ENCODE results near the gene TAP1.
"Not testable (repeated sequence)": the region's sequence is repeated elsewhere in the genome, so short reads cannot be mapped to it uniquely, and the experiment has no call there.

The TAP1 gene

DNA sequence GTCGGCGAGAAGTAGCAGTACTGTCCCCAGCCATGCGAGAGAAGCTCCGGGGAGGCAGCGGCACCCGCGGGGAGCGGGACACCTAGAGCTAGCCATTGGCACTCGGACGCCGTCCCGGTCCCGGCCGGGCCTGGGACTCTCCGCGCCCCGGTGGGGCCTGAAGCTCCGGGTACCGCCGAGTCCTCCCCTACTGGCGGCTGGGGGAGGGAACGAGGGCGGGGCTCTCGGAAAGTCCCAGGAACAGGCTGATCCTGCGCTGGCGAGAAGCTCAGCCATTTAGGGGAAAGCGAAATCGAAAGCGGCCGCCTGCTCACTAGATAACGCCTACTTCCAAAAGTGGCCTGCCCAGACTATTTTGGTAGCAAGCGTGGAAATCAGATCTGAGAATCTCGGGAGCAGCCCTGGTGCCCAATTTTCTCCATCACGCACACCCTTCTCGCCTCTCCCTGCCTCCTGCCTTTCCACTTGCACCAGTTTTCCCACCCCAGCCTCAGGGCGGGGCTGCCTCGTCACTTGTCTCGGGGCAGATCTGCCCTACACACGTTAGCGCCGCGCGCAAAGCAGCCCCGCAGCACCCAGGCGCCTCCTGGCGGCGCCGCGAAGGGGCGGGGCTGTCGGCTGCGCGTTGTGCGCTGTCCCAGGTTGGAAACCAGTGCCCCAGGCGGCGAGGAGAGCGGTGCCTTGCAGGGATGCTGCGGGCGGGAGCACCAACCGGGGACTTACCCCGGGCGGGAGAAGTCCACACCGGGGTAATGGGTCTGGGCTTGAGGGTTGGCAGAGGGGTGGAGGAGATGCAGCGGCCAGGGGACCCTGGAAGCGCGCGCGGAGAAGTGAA is at the start of gene TAP1, which contains the start of gene PSMB9:
Gene TAP1 (minus strand): TSS at position 164 of the 835 bp plus-strand sequence. CDS start 68 bp downstream, at position 96.
Gene PSMB9 (plus strand): TSS at position 652 of the 835 bp plus-strand sequence. CDS start 38 bp downstream, at position 690.
- peak; percentile 85 to 92 for DNase-seq (ENCODE audit: low read depth in 1 of 2, low spot score in 1 of 2)

GRCh38 chr6:32895006-32895345 is 41.5 kb upstream of the TAP1 start:
- DNase-seq (ENCODE audit: low read depth in 1 of 2, low spot score in 1 of 2): no peak

DNA sequence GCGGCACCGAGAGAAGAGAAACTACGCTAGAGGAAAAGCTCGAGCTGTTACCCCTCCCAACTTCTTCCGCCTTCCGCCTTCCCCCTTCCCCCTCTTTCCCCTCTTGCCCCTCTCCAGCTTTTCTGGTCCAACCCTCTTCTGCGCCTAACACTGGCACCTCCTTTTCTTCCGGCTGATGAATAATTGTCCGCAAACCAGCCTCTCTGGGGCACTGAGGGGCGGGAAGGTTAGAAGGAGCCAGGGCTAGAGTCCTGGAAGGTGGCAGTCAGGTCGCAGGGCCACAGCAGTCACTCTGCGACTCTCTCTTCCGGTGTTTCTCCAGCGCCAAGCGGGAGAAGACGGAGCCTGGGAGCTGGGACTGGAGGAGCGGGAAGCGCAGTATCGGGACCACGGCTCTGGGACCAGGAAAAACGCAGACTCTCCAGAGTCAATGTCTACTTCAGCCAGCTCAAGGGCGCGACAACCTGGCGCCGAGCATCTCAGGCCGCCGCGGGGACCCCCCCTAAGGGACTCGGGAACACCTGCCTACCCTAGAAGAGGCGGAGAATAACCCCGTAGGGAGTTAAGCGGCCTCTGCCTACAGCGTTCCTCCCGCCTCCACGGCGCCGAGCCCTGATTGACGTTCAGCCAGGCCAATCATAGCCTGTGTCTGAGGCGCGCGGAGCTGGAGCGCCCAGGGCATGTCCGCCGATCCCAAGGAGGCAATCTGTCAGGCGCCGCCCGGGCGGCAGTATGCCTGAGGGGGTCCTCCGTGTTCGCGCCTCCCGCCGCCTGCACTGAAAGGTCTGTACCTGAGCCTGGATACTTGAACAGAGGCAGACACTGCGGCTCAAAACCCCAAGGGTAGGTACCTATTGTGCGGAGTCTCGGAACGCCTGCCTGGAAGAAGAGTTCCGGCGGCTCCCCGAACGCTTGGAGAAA is 40.8 kb upstream of the TAP1 start:
- peak; percentile 89 to 96 for DNase-seq (ENCODE audit: low read depth in 1 of 2, low spot score in 1 of 2)

DNA sequence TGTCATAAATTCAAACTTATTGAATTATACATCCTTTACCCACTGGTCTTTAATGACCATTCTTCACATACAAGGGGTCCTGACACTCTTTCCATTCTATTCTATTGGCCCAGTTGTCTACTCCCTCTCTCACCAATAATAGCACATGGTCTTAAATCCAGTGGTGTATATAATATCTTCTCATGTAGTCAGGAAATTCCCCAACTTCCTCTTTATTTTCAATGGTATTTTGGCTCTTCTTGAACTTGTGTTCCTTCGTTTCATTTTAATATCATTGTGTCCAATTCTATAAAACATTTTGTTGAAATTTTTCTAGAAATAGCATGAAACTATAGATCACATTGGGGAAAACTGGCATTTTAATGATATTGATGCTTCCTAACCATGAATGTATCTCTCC is 37.3 kb upstream of the TAP1 start:
- DNase-seq (ENCODE audit: low read depth in 1 of 2, low spot score in 1 of 2): no peak

DNA sequence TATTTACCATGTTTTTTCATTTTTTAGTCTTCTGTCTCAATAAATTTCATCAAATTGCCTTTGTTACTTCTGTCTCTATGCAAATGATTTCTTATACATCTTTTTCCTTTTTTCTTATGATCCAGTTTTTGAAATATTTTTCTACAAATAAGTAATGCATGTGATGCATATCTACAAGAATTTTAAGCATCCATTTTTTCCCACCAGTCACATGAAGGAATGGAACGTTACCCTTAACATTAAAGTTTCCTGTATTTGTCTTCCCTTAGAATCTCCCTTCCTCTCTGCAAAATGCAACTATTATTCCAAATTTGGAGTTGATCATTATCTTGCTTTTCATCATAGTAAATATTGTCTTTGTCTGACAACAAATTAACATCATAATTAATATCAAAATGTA is 36.0 kb upstream of the TAP1 start:
- DNase-seq (ENCODE audit: low read depth in 1 of 2, low spot score in 1 of 2): no peak

DNA sequence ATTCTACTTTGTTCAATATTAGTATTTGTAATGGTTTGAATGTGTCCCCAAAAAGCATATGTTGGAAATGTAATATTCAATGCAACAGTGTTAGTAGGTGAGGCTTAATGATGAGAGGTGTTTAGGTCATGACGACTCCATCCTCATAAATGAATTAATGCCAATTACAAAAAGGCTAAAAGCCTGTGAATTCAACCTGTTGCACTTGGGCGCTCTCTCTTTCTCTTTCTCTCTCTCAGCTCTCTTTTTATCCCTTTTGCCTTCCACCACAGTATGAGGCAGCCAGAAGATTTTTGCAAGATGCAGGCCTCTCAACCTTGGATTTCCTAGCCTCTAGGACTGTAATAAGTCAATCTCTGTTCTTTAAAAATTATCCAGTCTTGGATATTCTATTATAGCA is 35.1 kb upstream of the TAP1 start:
- DNase-seq (ENCODE audit: low read depth in 1 of 2, low spot score in 1 of 2): no peak

DNA sequence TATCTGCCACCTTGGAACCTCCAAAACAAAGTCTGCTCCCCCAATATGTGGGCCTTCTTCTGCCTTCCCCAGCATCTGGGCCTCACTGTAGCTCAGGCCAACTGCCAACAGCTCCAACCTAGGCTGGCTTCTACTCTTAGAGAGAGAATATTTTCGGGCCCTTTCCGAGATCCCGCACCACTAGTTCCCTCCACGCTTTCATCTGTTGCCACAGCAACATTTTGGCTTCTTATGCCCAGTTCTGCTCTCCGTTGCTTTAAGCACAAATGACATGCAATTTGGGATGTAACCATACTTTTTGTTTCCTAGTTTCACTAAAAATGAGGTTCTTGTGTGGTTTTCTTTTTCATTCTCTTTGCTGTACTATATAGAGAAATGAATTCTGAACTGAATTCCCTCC is 34.1 kb upstream of the TAP1 start:
- no peak for DNase-seq (ENCODE audit: low read depth in 1 of 2, low spot score in 1 of 2)

GRCh38 chr6:32886681-32887383 is 33.3 kb upstream of the TAP1 start:
- DNase-seq (ENCODE audit: low read depth in 1 of 2, low spot score in 1 of 2): no peak

- no peak for DNase-seq (ENCODE audit: low read depth in 1 of 2, low spot score in 1 of 2)
Observed at GRCh38 chr6:32885698-32886286, 32.3 kb upstream of the TAP1 start.

- DNase-seq (ENCODE audit: low read depth in 1 of 2, low spot score in 1 of 2): no peak
Observed at GRCh38 chr6:32883789-32884188, 30.3 kb upstream of the TAP1 start.

- no peak for DNase-seq (ENCODE audit: low read depth in 1 of 2, low spot score in 1 of 2)
Observed at GRCh38 chr6:32882879-32883250, 29.4 kb upstream of the TAP1 start.

GRCh38 chr6:32880962-32881361 is 27.5 kb upstream of the TAP1 start:
- not testable (repeated sequence) for DNase-seq (ENCODE audit: low read depth in 1 of 2, low spot score in 1 of 2)

DNA sequence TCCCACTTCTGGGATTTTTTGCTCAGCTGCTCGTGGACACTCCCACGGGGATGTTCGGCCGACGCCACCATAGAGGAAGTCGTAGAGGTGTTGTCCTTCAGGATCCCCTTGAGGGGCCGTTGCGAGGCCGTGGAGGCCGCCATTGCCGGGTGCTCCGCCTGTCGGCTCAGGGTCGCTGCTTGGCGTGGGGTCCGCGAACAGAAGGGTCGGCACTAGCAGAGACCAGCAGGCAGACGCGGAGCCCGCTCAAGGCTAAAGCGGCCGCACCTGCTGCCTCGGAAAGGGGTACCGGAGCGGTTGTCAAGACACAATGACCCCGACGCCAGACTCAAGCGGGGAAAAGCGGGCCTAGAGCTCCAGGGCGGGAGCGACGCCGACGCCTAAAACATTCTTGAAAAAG is 26.2 kb upstream of the TAP1 start:
- no peak for DNase-seq (ENCODE audit: low read depth in 1 of 2, low spot score in 1 of 2)

- DNase-seq (ENCODE audit: low read depth in 1 of 2, low spot score in 1 of 2): no peak
Observed at GRCh38 chr6:32876603-32877002, 23.1 kb upstream of the TAP1 start.

DNA sequence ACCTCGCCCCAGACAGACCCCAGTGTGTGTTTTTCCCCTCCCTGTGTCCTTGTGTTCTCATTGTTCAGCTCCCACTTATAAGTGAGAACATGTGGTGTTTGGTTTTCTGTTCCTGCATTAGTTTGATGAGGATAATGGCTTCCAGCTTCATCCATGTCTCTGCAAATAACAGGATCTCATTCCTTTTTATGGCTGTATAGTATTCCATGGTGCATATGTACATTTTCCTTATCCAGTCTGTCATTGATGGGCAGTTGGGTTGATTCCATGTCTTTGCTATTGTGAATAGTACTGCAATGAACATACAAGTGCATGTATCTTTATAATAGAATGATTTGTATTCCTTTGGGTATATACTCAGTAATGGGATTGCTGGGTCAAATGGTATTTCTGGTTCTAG is 20.4 kb upstream of the TAP1 start:
- DNase-seq (ENCODE audit: low read depth in 1 of 2, low spot score in 1 of 2): not testable (repeated sequence)

- peak; percentile 68 to 72 for DNase-seq (ENCODE audit: low read depth in 1 of 2, low spot score in 1 of 2)
Observed at GRCh38 chr6:32868257-32868788, 14.8 kb upstream of the TAP1 start.

GRCh38 chr6:32867554-32868256 is 14.2 kb upstream of the TAP1 start:
- DNase-seq (ENCODE audit: low read depth in 1 of 2, low spot score in 1 of 2): no peak

DNA sequence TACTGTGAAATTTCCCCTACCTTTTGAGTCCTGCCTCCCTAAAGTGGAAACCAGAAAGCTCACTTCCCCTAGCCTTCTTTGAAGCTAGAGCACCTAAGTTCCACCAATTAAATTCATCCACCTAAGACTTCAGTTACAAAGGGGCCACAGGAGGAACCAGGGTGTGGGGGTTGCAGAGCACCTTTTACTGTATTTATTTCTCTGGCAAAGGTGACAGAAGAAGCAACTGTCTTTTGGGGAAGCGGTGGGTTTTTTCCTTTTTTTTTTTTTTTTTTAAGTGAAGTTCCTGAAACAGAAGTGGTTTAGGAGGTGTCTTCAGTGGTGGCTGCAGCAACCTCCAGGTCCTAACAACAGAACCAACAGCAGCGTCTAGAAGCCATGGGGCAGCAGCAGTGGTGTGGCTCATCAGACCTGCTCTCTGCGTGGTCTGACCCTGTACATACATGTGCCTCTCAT is 13.5 kb upstream of the TAP1 start:
- DNase-seq (ENCODE audit: low read depth in 1 of 2, low spot score in 1 of 2): no peak

- no peak for DNase-seq (ENCODE audit: low read depth in 1 of 2, low spot score in 1 of 2)
Observed at GRCh38 chr6:32865724-32866443, 12.4 kb upstream of the TAP1 start.
